K562 (cell line): ENCODE results near the gene RSPH1. TPM values are rescaled to one million over a fixed set of nuclear protein-coding genes. Genes with fewer than 3 reads are reported as not detected.

ENCODE experiments used
- ATAC-seq: fragments of 200-7000 bp; cut with Tn5 transposase; 3 replicates; pipeline ENCODE4 v1.9.1; 2020; ENCODE audit warnings: moderate library complexity
- BruUV-seq: library from RNA; stranded (reverse); fragments of 400-500 nt; replicated peaks from 2 replicates; lab custom pipeline; 2021; lab: Mats Ljungman, UMichigan
- CTCF ChIA-PET: fragments of 300-600 bp; formaldehyde crosslinking; extraction: SDS; loops from one replicate; lab custom pipeline; 2021; ENCODE audit warnings: low intra/inter-chr PET ratio; lab: Yijun Ruan, JAX
- POLR2A ChIA-PET: fragments of 300-600, 350-650 bp; sonication (Branson Sonifier 250); formaldehyde crosslinking; extraction: SDS; loops from one replicate; lab custom pipeline; 2021; ENCODE audit warnings: antibody characterized with exemption, inconsistent platforms; lab: Yijun Ruan, JAX
- DNase-seq, 4 experiments: peaks; one replicate each; pipeline versions ENCODE4 v3.0.0 to v3.0.0-alpha.2; 2011 to 2018; ENCODE audit warnings: low spot score in 3 of 4, mixed read lengths in 3 of 4; ENCODE audit errors: extremely low read depth in 1 of 4
- FAIRE-seq: peaks from 2 replicates; lab custom pipeline; 2011; peaks lifted over from hg19 to GRCh38; lab: Jason Lieb, UNC
- H2AFZ ChIP-seq: 2 replicates; pipeline ENCODE4 v1.6.0; 2011; ENCODE audit warnings: low read depth, low read length, control low read depth, inconsistent platforms
- H3K27ac ChIP-seq: fragments of 200-600 bp; 3 replicates; pipeline ENCODE4 v1.8.0; 2011; ENCODE audit warnings: low read depth, mild to moderate bottlenecking, control low read depth, inconsistent platforms, low read length, moderate library complexity, mixed read lengths; ENCODE audit errors: extremely low read depth
- H3K27me3 ChIP-seq, 2 experiments: fragments of 300-600 bp in 1 of 2; 2 replicates in 1 of 2; 3 replicates in 1 of 2; pipeline versions ENCODE4 v1.6.0 to v1.8.0; 2011; ENCODE audit warnings: inconsistent platforms in 2 of 2, low read length in 2 of 2, mild to moderate bottlenecking in 1 of 2, mixed read lengths in 1 of 2, moderate library complexity in 1 of 2; ENCODE audit not compliant: control insufficient read depth in 2 of 2, insufficient read depth in 2 of 2
- H3K36me3 ChIP-seq: fragments of 300-600 bp; 3 replicates; pipeline ENCODE4 v1.8.0; 2011; ENCODE audit warnings: mild to moderate bottlenecking, low read length, inconsistent platforms; ENCODE audit not compliant: control insufficient read depth, insufficient read depth
- H3K4me1 ChIP-seq, 2 experiments: fragments of 200-600 bp in 1 of 2; replicated peaks in 1 of 2; 2 replicates in 1 of 2; 3 replicates in 1 of 2; pipeline versions ENCODE4 v1.5.1 to v1.8.0; 2011; ENCODE audit warnings: inconsistent platforms in 2 of 2, low read length in 2 of 2, mild to moderate bottlenecking in 1 of 2, mixed read lengths in 1 of 2, moderate library complexity in 1 of 2; ENCODE audit not compliant: control insufficient read depth in 2 of 2, insufficient read depth in 2 of 2
- H3K4me2 ChIP-seq: 2 replicates; pipeline ENCODE4 v1.6.1; 2011; ENCODE audit warnings: low read length, control low read depth, inconsistent platforms, mixed read lengths; ENCODE audit not compliant: insufficient read depth
- H3K4me3 ChIP-seq: fragments of 200-600 bp; sonication (generic), shearing (Covaris generic); 2 replicates; pipeline ENCODE4 v1.5.1; 2016; ENCODE audit warnings: control low read depth, inconsistent platforms
- H3K79me2 ChIP-seq: fragments of 200-600 bp; 3 replicates; pipeline ENCODE4 v1.8.0; 2011; ENCODE audit warnings: low read length, inconsistent platforms; ENCODE audit not compliant: control insufficient read depth, insufficient read depth
- H3K9ac ChIP-seq, 2 experiments: 2 replicates each; pipeline versions ENCODE4 v1.6.0 to v1.6.1; 2011; ENCODE audit warnings: low read depth in 2 of 2, low read length in 2 of 2, control low read depth in 1 of 2, inconsistent platforms in 1 of 2, mild to moderate bottlenecking in 1 of 2, mixed read lengths in 1 of 2; ENCODE audit not compliant: insufficient read depth in 1 of 2
- H3K9me1 ChIP-seq: one replicate; pipeline ENCODE4 v1.6.0; 2011; ENCODE audit warnings: inconsistent platforms, mild to moderate bottlenecking, low read length, moderate library complexity; ENCODE audit not compliant: control insufficient read depth, insufficient read depth
- H3K9me3 ChIP-seq: replicated peaks from 2 replicates; pipeline ENCODE4 v1.5.1; 2011; ENCODE audit warnings: low read depth, low read length, inconsistent platforms; ENCODE audit not compliant: control insufficient read depth, insufficient read depth
- H4K20me1 ChIP-seq: replicated peaks from 2 replicates; pipeline ENCODE4 v1.6.1; 2011; ENCODE audit warnings: low read length, inconsistent platforms, mixed read lengths; ENCODE audit not compliant: control insufficient read depth, insufficient read depth
- CC2D1A ChIP-seq: fragments of 450-650 bp; IDR thresholded peaks from 2 replicates; pipeline ENCODE4 v1.6.1; 2017; ENCODE audit warnings: mild to moderate bottlenecking
- HMGN3 ChIP-seq: IDR thresholded peaks from 2 replicates; pipeline ENCODE4 v1.6.1; 2011; ENCODE audit warnings: borderline replicate concordance, low read depth, mild to moderate bottlenecking, mixed read lengths, low read length; ENCODE audit not compliant: insufficient read length; ENCODE audit errors: extremely low read depth
- ILK ChIP-seq: fragments of 450-650 bp; IDR thresholded peaks from 2 replicates; pipeline ENCODE4 v1.6.1; 2016; ENCODE audit warnings: missing genetic modification characterization, low read depth, mild to moderate bottlenecking, missing compliant biosample characterization, moderate library complexity, borderline replicate concordance
- MTA3 ChIP-seq: fragments of 450-650 bp; formaldehyde crosslinking; IDR thresholded peaks from 2 replicates; pipeline ENCODE4 v1.6.1; 2017; ENCODE audit warnings: mild to moderate bottlenecking, borderline replicate concordance
- NFATC3 ChIP-seq: fragments of 450-650 bp; IDR thresholded peaks from 2 replicates; pipeline ENCODE4 v1.6.1; 2017; ENCODE audit warnings: mild to moderate bottlenecking
- POLR2AphosphoS2 ChIP-seq: IDR thresholded peaks from 2 replicates; pipeline ENCODE4 v1.6.1; 2012; ENCODE audit warnings: low read length, improper control_type of control experiment
- TRIM28 ChIP-seq: fragments of 450-650 bp; IDR thresholded peaks from 2 replicates; pipeline ENCODE4 v1.6.1; 2017
- ZBTB1 ChIP-seq: sonication (generic); formaldehyde crosslinking; IDR thresholded peaks from 2 replicates; pipeline ENCODE4 v1.8.1; 2023; ENCODE audit warnings: missing genetic modification reagents, low read depth, mild to moderate bottlenecking, borderline replicate concordance
- ZBTB8A ChIP-seq: fragments of 450-650 bp; IDR thresholded peaks from 2 replicates; pipeline ENCODE4 v1.6.1; 2018; ENCODE audit warnings: mild to moderate bottlenecking, moderate library complexity; ENCODE audit not compliant: partially characterized antibody
- ZNF23 ChIP-seq: fragments of 250-450 bp; sonication (Bioruptor Pico); IDR thresholded peaks from 2 replicates; pipeline ENCODE4 v1.4.0; 2020; ENCODE audit warnings: mild to moderate bottlenecking
- ZNF551 ChIP-seq: fragments of 250-450 bp; sonication (Bioruptor Pico); IDR thresholded peaks from 2 replicates; pipeline ENCODE4 v1.5.0; 2021; ENCODE audit warnings: mild to moderate bottlenecking, moderate library complexity
- WGBS: fragments of 100-300 bp; shearing (Covaris generic); methylation state at CpG from one replicate; pipeline ENCODE4 v1.1.6; 2016; ENCODE audit warnings: low coverage, mixed read lengths; ENCODE audit not compliant: insufficient coverage; ENCODE audit errors: missing lambda C conversion rate; 5-methylcytosine and 5-hydroxymethylcytosine counted together
- in situ Hi-C: fragments of 300-500 bp; cut with MboI; formaldehyde crosslinking; loops from 4 replicates; pipeline ENCODE4 v1.15.0; 2018; ENCODE audit warnings: inconsistent platforms, mixed read lengths
- intact Hi-C: fragments of 100-400 bp; cut with micrococcal nuclease; formaldehyde crosslinking; loops from 2 replicates; pipeline ENCODE4 v1.14.2; 2022
- polyA plus RNA-seq, 8 experiments: library from polyadenylated mRNA; depleted of rRNA in 4 of 8; stranded (reverse) in 5 of 8; unstranded in 3 of 8; fragments of >200 nt; fragmentation: Nextera tagmentation in 2 of 8; fragmentation: Illumina TruSeq in 1 of 8; extraction: Ambion mirVana in 2 of 8; extraction: Trizol in 1 of 8; gene quantifications; 2 replicates each; pipeline versions ENCODE4 v1.2.1 to v1.2.3, GENCODE V29; 2011 to 2014; ENCODE audit warnings: inconsistent platforms in 1 of 8, missing spikeins in 1 of 8
- total RNA-seq, 7 experiments: library from RNA; depleted of rRNA in 6 of 7; stranded (reverse); fragments of >200 nt in 6 of 7; fragmentation: Illumina TruSeq in 2 of 7; extraction: Trizol in 2 of 7; gene quantifications; 2 replicates each; pipeline versions ENCODE4 v1.2.1 to v1.2.3, GENCODE V29; 2011 to 2021; ENCODE audit warnings: low replicate concordance in 1 of 7
- TF ChIP-seq, protein P1 (sequence below): fragments of 450-650 bp; formaldehyde crosslinking; IDR thresholded peaks from 2 replicates; pipeline ENCODE4 v1.4.0; 2022; ENCODE audit warnings: missing genetic modification characterization
- TF ChIP-seq, protein P2 (sequence below): sonication (generic); formaldehyde crosslinking; IDR thresholded peaks from 2 replicates; pipeline ENCODE4 v1.8.1; 2023; ENCODE audit warnings: mild to moderate bottlenecking, missing genetic modification reagents

Gene RSPH1
- total and polyA plus RNA-seq, 9 of the 15 experiments (the other 6 are each of a cell fraction or from before 2014, with no cell fraction given): 0.17 TPM; not detected in 8

DNA sequence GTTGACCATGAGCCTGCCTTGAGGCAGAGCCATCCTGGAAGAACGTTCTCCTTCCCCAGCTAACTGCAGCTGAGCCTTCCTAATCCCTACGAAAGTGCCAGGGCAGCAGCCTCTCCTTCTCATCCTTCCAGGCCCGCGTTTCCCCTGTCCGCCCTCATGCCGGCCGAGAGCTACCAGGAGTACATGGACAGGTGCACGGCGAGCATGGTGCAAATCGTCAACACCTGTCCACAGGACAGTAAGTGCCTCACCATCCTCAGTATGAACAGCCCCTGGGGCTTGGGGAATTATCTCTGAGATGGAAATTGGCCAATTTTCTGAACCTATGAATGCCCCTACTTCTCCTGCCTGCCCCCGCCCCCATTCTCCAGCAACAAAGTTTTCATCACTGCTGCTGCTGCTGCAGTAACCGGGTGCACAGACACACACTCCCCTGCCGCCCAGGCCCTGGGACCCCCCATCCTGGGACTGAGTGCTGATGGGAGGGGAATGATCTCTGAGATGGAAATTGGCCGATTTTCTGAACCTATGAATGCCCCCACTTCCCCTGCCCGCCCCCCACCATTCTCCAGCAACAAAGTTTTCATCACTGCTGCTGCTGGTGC lies 52.7 kb downstream of the RSPH1 start:
- no peaks in the 10 kb centered on the region for H3K9me3 ChIP-seq
- ATAC-seq: no peak
- no peak overlapping the region for H2AFZ ChIP-seq
- H3K27ac ChIP-seq: no peak overlapping the region
- POLR2A ChIA-PET: no interaction called here
- no peak for TF ChIP-seq HMGN3
- no peak for TF ChIP-seq NFATC3
- TF ChIP-seq ZBTB1 (CRISPR knock-in tag): no peak
- TF ChIP-seq ZNF551: no peak
- no peak for TF ChIP-seq ILK
- TF ChIP-seq CC2D1A: no peak
- TF ChIP-seq ZBTB8A: no peak
- TF ChIP-seq, protein P1, sequence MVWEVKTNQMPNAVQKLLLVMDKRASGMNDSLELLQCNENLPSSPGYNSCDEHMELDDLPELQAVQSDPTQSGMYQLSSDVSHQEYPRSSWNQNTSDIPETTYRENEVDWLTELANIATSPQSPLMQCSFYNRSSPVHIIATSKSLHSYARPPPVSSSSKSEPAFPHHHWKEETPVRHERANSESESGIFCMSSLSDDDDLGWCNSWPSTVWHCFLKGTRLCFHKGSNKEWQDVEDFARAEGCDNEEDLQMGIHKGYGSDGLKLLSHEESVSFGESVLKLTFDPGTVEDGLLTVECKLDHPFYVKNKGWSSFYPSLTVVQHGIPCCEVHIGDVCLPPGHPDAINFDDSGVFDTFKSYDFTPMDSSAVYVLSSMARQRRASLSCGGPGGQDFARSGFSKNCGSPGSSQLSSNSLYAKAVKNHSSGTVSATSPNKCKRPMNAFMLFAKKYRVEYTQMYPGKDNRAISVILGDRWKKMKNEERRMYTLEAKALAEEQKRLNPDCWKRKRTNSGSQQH: no peak
- no peak for TF ChIP-seq ZNF23 (CRISPR knock-in tag)
- TF ChIP-seq, protein P2, sequence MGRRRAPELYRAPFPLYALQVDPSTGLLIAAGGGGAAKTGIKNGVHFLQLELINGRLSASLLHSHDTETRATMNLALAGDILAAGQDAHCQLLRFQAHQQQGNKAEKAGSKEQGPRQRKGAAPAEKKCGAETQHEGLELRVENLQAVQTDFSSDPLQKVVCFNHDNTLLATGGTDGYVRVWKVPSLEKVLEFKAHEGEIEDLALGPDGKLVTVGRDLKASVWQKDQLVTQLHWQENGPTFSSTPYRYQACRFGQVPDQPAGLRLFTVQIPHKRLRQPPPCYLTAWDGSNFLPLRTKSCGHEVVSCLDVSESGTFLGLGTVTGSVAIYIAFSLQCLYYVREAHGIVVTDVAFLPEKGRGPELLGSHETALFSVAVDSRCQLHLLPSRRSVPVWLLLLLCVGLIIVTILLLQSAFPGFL (CRISPR knock-in tag): no peak
- no peak for TF ChIP-seq MTA3
- TF ChIP-seq POLR2AphosphoS2: no peak
- TF ChIP-seq TRIM28: no peak
- TF ChIP-seq, all 486 proteins: peak for 0
- FAIRE-seq (no peak), DNase-seq (no peak)
- peaks cover 3% of the 10 kb centered on the region; the same call in 1 of the 2 replicates for H4K20me1 ChIP-seq
- no peak overlapping the region for H3K9ac ChIP-seq
- 11% methylated on average over 15 of the region's 15 CpGs for WGBS
- no peaks in the 10 kb centered on the region for H3K9me1 ChIP-seq
- CTCF ChIA-PET: no interaction called here
- no peaks in the 10 kb centered on the region for H3K79me2 ChIP-seq
- in situ Hi-C loops: loop anchor here (10.0 kb wide), 1 partner anchor 128 kb away; the partner anchor contains the start of gene TFF3
- no TSS peak for BruUV-seq
- no peaks in the 10 kb centered on the region for H3K36me3 ChIP-seq
- H3K27me3 ChIP-seq: peaks cover 3 to 36% of the 10 kb centered on the region in 2 experiments; a peak in 3 of 5 replicates
- no peak overlapping the region for H3K4me2 ChIP-seq
- intact Hi-C loops: no loop called here
- H3K4me1 ChIP-seq: peaks cover 0 to 5% of the 10 kb centered on the region in 2 experiments; a peak in 1 of 5 replicates
- H3K4me3 ChIP-seq: no peak overlapping the region
